Stomach (tissue), 4 donors: ENCODE measurements around the gene PRPS1L1.

Experiments used
- CTCF ChIP-seq, 7 experiments: fragments of 450-650 bp in 4 of 7; fragments of 200-600 bp in 3 of 7; sonication (generic) in 3 of 7; IDR thresholded peaks; one replicate each; pipeline ENCODE4 v1.5.1; 2016 to 2019; ENCODE audit warnings: antibody characterized with exemption in 7 of 7, control low read depth in 2 of 7, mild to moderate bottlenecking in 1 of 7
- EP300 ChIP-seq: sonication (generic); formaldehyde crosslinking; IDR thresholded peaks from one replicate; pipeline ENCODE4 v1.6.1; 2017; ENCODE audit warnings: antibody characterized with exemption
- POLR2A ChIP-seq, 4 donors: fragments of 450-650 bp; IDR thresholded peaks; one replicate each; pipeline ENCODE4 v1.6.1; 2016; ENCODE audit warnings: antibody characterized with exemption in 4 of 4, control low read depth in 2 of 4, mild to moderate bottlenecking in 1 of 4, moderate library complexity in 1 of 4

- TF ChIP-seq CTCF (IDR thresholded peaks at IDR 0.05) (no peak), EP300 (no peak), POLR2A (IDR thresholded peaks at IDR 0.05) (no peak)
Measured at GRCh38 chr7:18030758-18031157, 3.1 kb upstream of the PRPS1L1 start.
